ENCODE measurements around the gene A2M. TPM values are rescaled to one million over a fixed set of nuclear protein-coding genes. Genes with fewer than 3 reads are reported as not detected.

A2M gene
- total and polyA plus RNA-seq, 10 of the 15 experiments (the other 5 are each of a cell fraction or from before 2014, with no cell fraction given), result 0.03 to 3.5 (median 0.20) TPM; not detected in 5

DNA sequence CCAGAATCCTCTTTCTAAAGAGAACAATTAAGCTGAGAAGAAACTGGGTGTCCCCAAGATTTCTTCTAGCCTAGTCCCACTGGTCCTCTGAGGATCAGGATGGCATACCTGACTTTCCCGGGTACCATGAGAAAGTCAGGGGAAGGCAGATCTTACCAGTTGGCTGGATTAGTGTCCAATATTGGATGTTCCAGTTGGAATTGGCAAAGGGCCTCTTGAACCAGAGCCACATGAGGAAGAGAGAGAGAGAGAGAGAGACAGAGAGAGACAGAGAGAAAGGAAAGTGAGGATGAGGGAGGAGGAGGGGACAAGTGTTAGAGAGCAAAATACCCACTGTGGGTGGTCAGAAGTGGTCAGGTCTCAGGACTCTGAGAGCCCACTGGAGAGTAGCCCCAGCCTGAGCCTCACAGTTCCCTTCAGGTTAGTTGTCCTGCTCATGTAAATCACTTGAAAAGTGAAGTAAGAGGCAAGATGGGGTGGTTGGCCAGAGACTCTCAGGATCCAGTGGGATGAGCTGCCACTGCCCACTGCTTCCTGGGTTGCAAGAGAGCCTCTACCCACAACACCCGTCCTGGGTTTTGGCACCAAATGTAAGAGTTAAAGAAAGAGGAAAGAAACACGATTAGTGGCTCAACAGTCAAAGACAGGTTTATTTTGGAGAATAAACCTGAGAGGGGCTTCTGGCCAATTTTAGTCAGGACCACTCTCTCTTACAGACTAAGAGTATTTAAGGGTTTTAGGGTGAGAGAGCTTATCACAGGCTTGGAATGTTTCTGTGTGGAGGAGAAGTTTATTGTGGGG lies 28.4 kb upstream of the A2M start:
- ChIA-PET SMC1A (ENCODE audit: uncharacterized antibody, unreplicated experiment) (interaction anchor here (0.7 kb wide), 1 partner anchor 8 kb away, joined by 3 read pairs; no protein-coding TSS in a partner anchor), CTCF (no interaction called here), RAD21 (ENCODE audit: unreplicated experiment) (no interaction called here), POLR2A (no interaction called here)
- 50% methylated on average over 3 of the region's 3 CpGs for WGBS (ENCODE audit: insufficient coverage, insufficient replicate concordance, low lambda C conversion rate, missing lambda C conversion rate)
- no TSS peak for BruUV-seq (replicated peaks)
- Histone ChIP-seq H3K79me2 (ENCODE audit: control insufficient read depth, insufficient read depth, low read length) (no peaks in the 10 kb centered on the region), H3K27me3 (replicated peaks in 1 of 2; ENCODE audit: control insufficient read depth in 2 of 2, insufficient read depth in 2 of 2, low read length in 1 of 2) (no peaks in the 10 kb centered on the region), H4K20me1 (ENCODE audit: control insufficient read depth, insufficient read depth) (no peaks in the 10 kb centered on the region), H3K36me3 (ENCODE audit: control insufficient read depth in 2 of 2, insufficient read depth in 2 of 2, low read length in 1 of 2) (no peaks in the 10 kb centered on the region), H3K9me3 (replicated peaks; ENCODE audit: control insufficient read depth, insufficient read depth, low read length) (peaks cover 3% of the 10 kb centered on the region; the same call in 2 of the 3 replicates), H3K4me1 (ENCODE audit: control insufficient read depth, insufficient read depth, low read length) (peaks cover 8% of the 10 kb centered on the region; the same call in 1 of the 2 replicates), H3K4me3 (no peak overlapping the region), H3K27ac (ENCODE audit: control insufficient read depth, insufficient read depth) (no peak overlapping the region), H3K4me2 (ENCODE audit: control insufficient read depth, insufficient read depth) (no peak overlapping the region), H2AFZ (ENCODE audit: control insufficient read depth, low read depth, low read length) (no peak overlapping the region), H3K9ac (ENCODE audit: control insufficient read depth, insufficient read depth, low read length) (no peak overlapping the region)
- FAIRE-seq (no peak), ATAC-seq (no peak), DNase-seq (ENCODE audit: low read depth, low spot score) (no peak)
- in situ Hi-C loops (cut with MboI) (no loop called here), intact Hi-C loops (cut with micrococcal nuclease; ENCODE audit: unreplicated experiment) (no loop called here)
- TF ChIP-seq PAX5 (IDR thresholded peaks at IDR 0.05; ENCODE audit: borderline replicate concordance, low read depth, low read length), result no peak
- TF ChIP-seq, protein P1, sequence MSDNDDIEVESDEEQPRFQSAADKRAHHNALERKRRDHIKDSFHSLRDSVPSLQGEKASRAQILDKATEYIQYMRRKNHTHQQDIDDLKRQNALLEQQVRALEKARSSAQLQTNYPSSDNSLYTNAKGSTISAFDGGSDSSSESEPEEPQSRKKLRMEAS (IDR thresholded peaks at IDR 0.05; ENCODE audit: low read depth, low read length), result no peak
- no peak for TF ChIP-seq STAT3 (IDR thresholded peaks at IDR 0.05; ENCODE audit: low read depth, low read length)
- no peak for TF ChIP-seq GATAD2B (conservative IDR thresholded peaks at IDR 0.05; ENCODE audit: low read depth)
- TF ChIP-seq, protein P2, sequence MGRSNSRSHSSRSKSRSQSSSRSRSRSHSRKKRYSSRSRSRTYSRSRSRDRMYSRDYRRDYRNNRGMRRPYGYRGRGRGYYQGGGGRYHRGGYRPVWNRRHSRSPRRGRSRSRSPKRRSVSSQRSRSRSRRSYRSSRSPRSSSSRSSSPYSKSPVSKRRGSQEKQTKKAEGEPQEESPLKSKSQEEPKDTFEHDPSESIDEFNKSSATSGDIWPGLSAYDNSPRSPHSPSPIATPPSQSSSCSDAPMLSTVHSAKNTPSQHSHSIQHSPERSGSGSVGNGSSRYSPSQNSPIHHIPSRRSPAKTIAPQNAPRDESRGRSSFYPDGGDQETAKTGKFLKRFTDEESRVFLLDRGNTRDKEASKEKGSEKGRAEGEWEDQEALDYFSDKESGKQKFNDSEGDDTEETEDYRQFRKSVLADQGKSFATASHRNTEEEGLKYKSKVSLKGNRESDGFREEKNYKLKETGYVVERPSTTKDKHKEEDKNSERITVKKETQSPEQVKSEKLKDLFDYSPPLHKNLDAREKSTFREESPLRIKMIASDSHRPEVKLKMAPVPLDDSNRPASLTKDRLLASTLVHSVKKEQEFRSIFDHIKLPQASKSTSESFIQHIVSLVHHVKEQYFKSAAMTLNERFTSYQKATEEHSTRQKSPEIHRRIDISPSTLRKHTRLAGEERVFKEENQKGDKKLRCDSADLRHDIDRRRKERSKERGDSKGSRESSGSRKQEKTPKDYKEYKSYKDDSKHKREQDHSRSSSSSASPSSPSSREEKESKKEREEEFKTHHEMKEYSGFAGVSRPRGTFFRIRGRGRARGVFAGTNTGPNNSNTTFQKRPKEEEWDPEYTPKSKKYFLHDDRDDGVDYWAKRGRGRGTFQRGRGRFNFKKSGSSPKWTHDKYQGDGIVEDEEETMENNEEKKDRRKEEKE (IDR thresholded peaks at IDR 0.05), result no peak
- no peak for TF ChIP-seq BCL11A (IDR thresholded peaks at IDR 0.05; ENCODE audit: low read depth, low read length)
- TF ChIP-seq, protein P3, sequence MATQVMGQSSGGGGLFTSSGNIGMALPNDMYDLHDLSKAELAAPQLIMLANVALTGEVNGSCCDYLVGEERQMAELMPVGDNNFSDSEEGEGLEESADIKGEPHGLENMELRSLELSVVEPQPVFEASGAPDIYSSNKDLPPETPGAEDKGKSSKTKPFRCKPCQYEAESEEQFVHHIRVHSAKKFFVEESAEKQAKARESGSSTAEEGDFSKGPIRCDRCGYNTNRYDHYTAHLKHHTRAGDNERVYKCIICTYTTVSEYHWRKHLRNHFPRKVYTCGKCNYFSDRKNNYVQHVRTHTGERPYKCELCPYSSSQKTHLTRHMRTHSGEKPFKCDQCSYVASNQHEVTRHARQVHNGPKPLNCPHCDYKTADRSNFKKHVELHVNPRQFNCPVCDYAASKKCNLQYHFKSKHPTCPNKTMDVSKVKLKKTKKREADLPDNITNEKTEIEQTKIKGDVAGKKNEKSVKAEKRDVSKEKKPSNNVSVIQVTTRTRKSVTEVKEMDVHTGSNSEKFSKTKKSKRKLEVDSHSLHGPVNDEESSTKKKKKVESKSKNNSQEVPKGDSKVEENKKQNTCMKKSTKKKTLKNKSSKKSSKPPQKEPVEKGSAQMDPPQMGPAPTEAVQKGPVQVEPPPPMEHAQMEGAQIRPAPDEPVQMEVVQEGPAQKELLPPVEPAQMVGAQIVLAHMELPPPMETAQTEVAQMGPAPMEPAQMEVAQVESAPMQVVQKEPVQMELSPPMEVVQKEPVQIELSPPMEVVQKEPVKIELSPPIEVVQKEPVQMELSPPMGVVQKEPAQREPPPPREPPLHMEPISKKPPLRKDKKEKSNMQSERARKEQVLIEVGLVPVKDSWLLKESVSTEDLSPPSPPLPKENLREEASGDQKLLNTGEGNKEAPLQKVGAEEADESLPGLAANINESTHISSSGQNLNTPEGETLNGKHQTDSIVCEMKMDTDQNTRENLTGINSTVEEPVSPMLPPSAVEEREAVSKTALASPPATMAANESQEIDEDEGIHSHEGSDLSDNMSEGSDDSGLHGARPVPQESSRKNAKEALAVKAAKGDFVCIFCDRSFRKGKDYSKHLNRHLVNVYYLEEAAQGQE (IDR thresholded peaks at IDR 0.05; ENCODE audit: low read depth, low read length), result no peak
- TF ChIP-seq MEF2A (IDR thresholded peaks at IDR 0.05; ENCODE audit: insufficient read depth, low read depth, low read length), result no peak
- TF ChIP-seq, protein P4, sequence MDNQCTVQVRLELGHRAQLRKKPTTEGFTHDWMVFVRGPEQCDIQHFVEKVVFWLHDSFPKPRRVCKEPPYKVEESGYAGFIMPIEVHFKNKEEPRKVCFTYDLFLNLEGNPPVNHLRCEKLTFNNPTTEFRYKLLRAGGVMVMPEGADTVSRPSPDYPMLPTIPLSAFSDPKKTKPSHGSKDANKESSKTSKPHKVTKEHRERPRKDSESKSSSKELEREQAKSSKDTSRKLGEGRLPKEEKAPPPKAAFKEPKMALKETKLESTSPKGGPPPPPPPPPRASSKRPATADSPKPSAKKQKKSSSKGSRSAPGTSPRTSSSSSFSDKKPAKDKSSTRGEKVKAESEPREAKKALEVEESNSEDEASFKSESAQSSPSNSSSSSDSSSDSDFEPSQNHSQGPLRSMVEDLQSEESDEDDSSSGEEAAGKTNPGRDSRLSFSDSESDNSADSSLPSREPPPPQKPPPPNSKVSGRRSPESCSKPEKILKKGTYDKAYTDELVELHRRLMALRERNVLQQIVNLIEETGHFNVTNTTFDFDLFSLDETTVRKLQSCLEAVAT (IDR thresholded peaks at IDR 0.05), result no peak
- TF ChIP-seq RB1 (IDR thresholded peaks at IDR 0.05; ENCODE audit: borderline replicate concordance), result no peak
- no peak for TF ChIP-seq MEF2B (IDR thresholded peaks at IDR 0.05; ENCODE audit: partially characterized antibody, poor library complexity, severe bottlenecking)
- no peak for TF ChIP-seq NFIC (IDR thresholded peaks at IDR 0.05; ENCODE audit: low read depth, low read length)
- no peak for TF ChIP-seq GABPA (IDR thresholded peaks at IDR 0.05; ENCODE audit: low read depth)
- no peak for TF ChIP-seq DPF2 (IDR thresholded peaks at IDR 0.05)
- TF ChIP-seq MXI1 (IDR thresholded peaks at IDR 0.05; ENCODE audit: low read depth, low read length), result no peak
- no peak for TF ChIP-seq ZNF622 (IDR thresholded peaks at IDR 0.05)
- no peak for TF ChIP-seq TCF7 (IDR thresholded peaks at IDR 0.05; ENCODE audit: borderline replicate concordance)
